Neuronal stem cell (in vitro differentiated cells): ENCODE data around the gene CFAP92. TPM values are rescaled to one million over a fixed set of nuclear protein-coding genes. Genes with fewer than 3 reads are reported as not detected.

Experiments used
- DNase-seq: peaks from one replicate; pipeline ENCODE4 v3.0.0-alpha.2; 2013; ENCODE audit warnings: low spot score
- H2AFZ ChIP-seq: one replicate; pipeline ENCODE4 v1.6.1; 2013; ENCODE audit warnings: mild to moderate bottlenecking, low read length, inconsistent platforms
- H2AK5ac ChIP-seq: 2 replicates; pipeline ENCODE4 v1.6.1; 2013; ENCODE audit warnings: low read depth, mild to moderate bottlenecking, inconsistent platforms, low read length, moderate library complexity, mixed read lengths
- H2BK120ac ChIP-seq: 2 replicates; pipeline ENCODE4 v1.6.1; 2013; ENCODE audit warnings: low read depth, mild to moderate bottlenecking, inconsistent platforms, low read length, moderate library complexity, mixed read lengths
- H2BK12ac ChIP-seq: one replicate; pipeline ENCODE4 v1.6.1; 2013; ENCODE audit warnings: low read length, inconsistent platforms
- H2BK15ac ChIP-seq: 2 replicates; pipeline ENCODE4 v1.6.1; 2013; ENCODE audit warnings: mild to moderate bottlenecking, low read length, inconsistent platforms, mixed read lengths
- H2BK5ac ChIP-seq: one replicate; pipeline ENCODE4 v1.6.1; 2013; ENCODE audit warnings: inconsistent platforms, mild to moderate bottlenecking, low read length, moderate library complexity
- H3K14ac ChIP-seq: one replicate; pipeline ENCODE4 v1.6.1; 2013; ENCODE audit warnings: low read length, inconsistent platforms
- H3K18ac ChIP-seq: 2 replicates; pipeline ENCODE4 v1.6.1; 2013; ENCODE audit warnings: low read length, inconsistent platforms
- H3K23ac ChIP-seq: 2 replicates; pipeline ENCODE4 v1.6.1; 2013; ENCODE audit warnings: low read depth, mild to moderate bottlenecking, mixed read lengths, low read length, inconsistent platforms; ENCODE audit not compliant: poor library complexity
- H3K27ac ChIP-seq: replicated peaks from 3 replicates; pipeline ENCODE4 v1.5.1; 2013; ENCODE audit warnings: low read length, inconsistent platforms
- H3K27me3 ChIP-seq, 3 experiments: 2 replicates each; pipeline ENCODE4 v1.6.1; 2013; ENCODE audit warnings: low read length in 3 of 3, mild to moderate bottlenecking in 2 of 3, inconsistent platforms in 1 of 3, low read depth in 1 of 3, mixed read lengths in 1 of 3, moderate library complexity in 1 of 3; ENCODE audit not compliant: control insufficient read depth in 3 of 3, insufficient read depth in 3 of 3
- H3K36me3 ChIP-seq, 2 donors: replicated peaks in 1 of 2; 2 replicates each; pipeline ENCODE4 v1.6.1; 2013; ENCODE audit warnings: low read length in 2 of 2; ENCODE audit not compliant: control insufficient read depth in 2 of 2, insufficient read depth in 2 of 2
- H3K4ac ChIP-seq: 2 replicates; pipeline ENCODE4 v1.6.1; 2013; ENCODE audit warnings: inconsistent platforms, mild to moderate bottlenecking, low read length, moderate library complexity
- H3K4me1 ChIP-seq, 2 donors: 1 replicate in 1 of 2; 2 replicates in 1 of 2; pipeline ENCODE4 v1.6.1; 2013; ENCODE audit warnings: low read length in 2 of 2, low read depth in 1 of 2; ENCODE audit not compliant: control insufficient read depth in 2 of 2, insufficient read depth in 1 of 2
- H3K4me2 ChIP-seq: one replicate; pipeline ENCODE4 v1.6.1; 2013; ENCODE audit warnings: mild to moderate bottlenecking, low read length, inconsistent platforms; ENCODE audit not compliant: insufficient read depth, poor library complexity, severe bottlenecking
- H3K4me3 ChIP-seq, 2 donors: 2 replicates each; pipeline ENCODE4 v1.5.1; 2013; ENCODE audit warnings: low read length in 2 of 2, mild to moderate bottlenecking in 2 of 2, inconsistent platforms in 1 of 2, moderate library complexity in 1 of 2
- H3K79me1 ChIP-seq: one replicate; pipeline ENCODE4 v1.6.1; 2013; ENCODE audit warnings: low read depth, mild to moderate bottlenecking, inconsistent platforms, low read length, moderate library complexity
- H3K9ac ChIP-seq: one replicate; pipeline ENCODE4 v1.6.1; 2013; ENCODE audit warnings: mild to moderate bottlenecking, low read depth, low read length, inconsistent platforms; ENCODE audit not compliant: poor library complexity
- H3K9me3 ChIP-seq, 2 donors: replicated peaks in 1 of 2; 2 replicates each; pipeline versions ENCODE3 to v1.6.1; 2013; ENCODE audit warnings: low read length in 2 of 2, mild to moderate bottlenecking in 2 of 2, inconsistent platforms in 1 of 2, low read depth in 1 of 2, mixed read lengths in 1 of 2, moderate library complexity in 1 of 2; ENCODE audit not compliant: control insufficient read depth in 2 of 2, insufficient read depth in 1 of 2
- H4K8ac ChIP-seq: one replicate; pipeline ENCODE4 v1.6.1; 2013; ENCODE audit warnings: low read depth, mild to moderate bottlenecking, inconsistent platforms, low read length, moderate library complexity
- H4K91ac ChIP-seq: one replicate; pipeline ENCODE4 v1.6.1; 2013; ENCODE audit warnings: low read length, low read depth, mild to moderate bottlenecking, inconsistent platforms; ENCODE audit not compliant: poor library complexity
- WGBS, 2 donors: extraction: QIAGEN DNeasy Blood & Tissue Kit; methylation state at CpG; one replicate each; pipeline ENCODE4 v1.1.7; 2013; ENCODE audit warnings: missing lambda C conversion rate in 2 of 2, mixed read lengths in 1 of 2; ENCODE audit not compliant: insufficient read length in 2 of 2, insufficient replicate concordance in 1 of 2; ENCODE audit errors: extremely low coverage in 2 of 2; 5-methylcytosine and 5-hydroxymethylcytosine counted together
- polyA plus RNA-seq, 2 experiments: library from polyadenylated mRNA; stranded (reverse); fragments of 200-250 nt; gene quantifications; one replicate each; pipeline ENCODE4 v1.2.3, GENCODE V29; 2013

CFAP92 gene
- polyA plus RNA-seq (2013, experiment 1 of 2) = 5.9 TPM
- 7.3 TPM for polyA plus RNA-seq (2013, experiment 2 of 2)

GRCh38 chr3:128993461-128994172 lies at the start of gene CFAP92:
CFAP92 (minus strand) TSS chr3:128994076; CDS start chr3:128993304, 772 bp downstream.
- WGBS, 2 donors = no CpG with 5 or more reads among the region's 57 CpGs
- peak within 1 kb of the TSS; percentile 63 for H2BK12ac ChIP-seq
- no peak within 1 kb of the TSS for H3K27ac ChIP-seq
- peak within 1 kb of the TSS; percentile 89 for H3K9ac ChIP-seq
- H2AFZ ChIP-seq = peak within 1 kb of the TSS; percentile 83
- H3K23ac ChIP-seq = peak within 1 kb of the TSS; percentile 53
- peaks cover 0 to 4% of the 10 kb centered on the region in 2 donors for H3K36me3 ChIP-seq
- peaks cover 3% of the 10 kb centered on the region for H3K79me1 ChIP-seq
- H3K27me3 ChIP-seq = peaks cover 0 to 4% (median 0%) of the 10 kb centered on the region in 3 experiments
- no peak within 1 kb of the TSS for H2BK120ac ChIP-seq
- peak within 1 kb of the TSS; percentile 44 for H4K8ac ChIP-seq
- H3K4me1 ChIP-seq = peaks cover 22 to 50% of the 10 kb centered on the region in 2 donors
- no peak within 1 kb of the TSS for H4K91ac ChIP-seq
- H2BK5ac ChIP-seq = no peak within 1 kb of the TSS
- H3K18ac ChIP-seq = peak within 1 kb of the TSS; percentile 92
- peak within 1 kb of the TSS; percentile 69 for H2BK15ac ChIP-seq
- H2AK5ac ChIP-seq = peak within 1 kb of the TSS; percentile 74
- DNase-seq = peak; percentile 80
- peak within 1 kb of the TSS; percentile 46 for H3K4ac ChIP-seq
- no peak within 1 kb of the TSS for H3K14ac ChIP-seq
- H3K9me3 ChIP-seq = no peaks in the 10 kb centered on the region
- peak within 1 kb of the TSS; percentile 56 to 81 for H3K4me3 ChIP-seq
- peak within 1 kb of the TSS; percentile 98 for H3K4me2 ChIP-seq

DNA sequence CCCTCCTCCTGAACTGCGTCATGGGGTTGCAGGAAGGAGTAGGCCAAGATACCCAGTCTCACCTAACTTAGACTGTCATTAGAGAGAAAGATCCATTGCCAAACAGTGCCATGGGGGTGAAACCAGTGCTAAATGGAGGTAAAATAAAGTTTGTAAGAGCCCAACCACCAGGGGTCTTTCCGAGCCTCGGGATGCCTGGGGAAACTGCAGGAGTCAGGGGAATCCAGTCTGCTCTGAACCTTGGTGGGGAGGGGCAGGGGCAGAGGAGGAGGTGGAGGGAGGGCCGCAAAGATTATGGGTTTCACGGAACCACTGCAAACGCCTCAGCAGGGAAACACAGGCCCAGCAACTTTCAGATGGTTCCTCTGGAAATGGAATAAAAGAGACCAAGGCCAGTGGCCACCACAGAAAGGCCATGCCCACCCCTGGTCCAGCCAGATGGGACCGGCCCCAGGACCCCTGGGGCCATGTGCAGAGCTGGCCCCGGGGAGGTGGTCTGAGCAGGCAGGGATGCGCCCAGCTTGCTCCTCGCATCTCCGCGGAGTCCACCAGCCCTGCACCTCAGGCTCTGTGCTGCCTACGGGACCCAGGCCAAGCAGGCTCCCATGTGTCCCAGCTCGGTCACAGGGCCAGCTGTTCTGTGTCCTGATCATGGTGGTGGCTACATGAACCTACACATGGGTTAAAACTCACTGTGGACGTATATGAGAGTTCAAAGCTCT lies 46.9 kb upstream of the CFAP92 start:
- DNase-seq = no peak
- WGBS, 2 donors = no CpG with 5 or more reads among the region's 15 CpGs
- no peak overlapping the region for H2BK12ac ChIP-seq
- H3K79me1 ChIP-seq = no peaks in the 10 kb centered on the region
- no peak overlapping the region for H3K9ac ChIP-seq
- no peak overlapping the region for H2BK120ac ChIP-seq
- H3K4me1 ChIP-seq = no peaks in the 10 kb centered on the region
- H2AFZ ChIP-seq = no peak overlapping the region
- H3K4me3 ChIP-seq = peak overlapping the region in 1 of 2 donors; percentile 26
- peak overlapping the region; percentile 6 for H2BK15ac ChIP-seq
- no peak overlapping the region for H2AK5ac ChIP-seq
- H3K23ac ChIP-seq = no peak overlapping the region
- no peak overlapping the region for H3K4ac ChIP-seq
- H3K27me3 ChIP-seq = no peaks in the 10 kb centered on the region
- H3K18ac ChIP-seq = peak overlapping the region; percentile 64
- H2BK5ac ChIP-seq = no peak overlapping the region
- no peak overlapping the region for H3K27ac ChIP-seq
- no peak overlapping the region for H4K8ac ChIP-seq
- H4K91ac ChIP-seq = no peak overlapping the region
- peaks cover 2 to 18% of the 10 kb centered on the region in 2 donors for H3K9me3 ChIP-seq
- peaks cover 0 to 50% of the 10 kb centered on the region in 2 donors for H3K36me3 ChIP-seq
- no peak overlapping the region for H3K14ac ChIP-seq
- H3K4me2 ChIP-seq = no peak overlapping the region

GRCh38 chr3:129040039-129040336 lies 46.1 kb upstream of the CFAP92 start:
- no peaks in the 10 kb centered on the region for H3K79me1 ChIP-seq

More at GRCh38 chr3:129040039-129040336, 46.1 kb upstream of the CFAP92 start:
- H3K4me3 ChIP-seq = no peak overlapping the region
- H3K4me1 ChIP-seq = no peaks in the 10 kb centered on the region
- H2BK120ac ChIP-seq = no peak overlapping the region
- WGBS, 2 donors = no CpG with 5 or more reads among the region's 3 CpGs
- H3K4me2 ChIP-seq = no peak overlapping the region
- peaks cover 0 to 57% of the 10 kb centered on the region in 2 donors for H3K36me3 ChIP-seq
- DNase-seq = no peak
- no peak overlapping the region for H2BK15ac ChIP-seq
- H2AK5ac ChIP-seq = peak overlapping the region; percentile 48
- no peak overlapping the region for H3K18ac ChIP-seq
- no peak overlapping the region for H3K23ac ChIP-seq
- no peak overlapping the region for H4K8ac ChIP-seq
- H4K91ac ChIP-seq = no peak overlapping the region
- no peaks in the 10 kb centered on the region for H3K27me3 ChIP-seq
- no peak overlapping the region for H2AFZ ChIP-seq
- H3K14ac ChIP-seq = no peak overlapping the region
- no peak overlapping the region for H3K9ac ChIP-seq
- H2BK5ac ChIP-seq = no peak overlapping the region
- H3K9me3 ChIP-seq = peaks cover 2 to 18% of the 10 kb centered on the region in 2 donors
- H3K27ac ChIP-seq = no peak overlapping the region
- H3K4ac ChIP-seq = no peak overlapping the region
- H2BK12ac ChIP-seq = no peak overlapping the region
